Activated CD8-positive, alpha-beta memory T cell treated with anti-CD3 and anti-CD28 coated beads for 48 hours (primary cell): ENCODE data around the gene COLEC12.

Experiments
- DNase-seq, 3 experiments: peaks; one replicate each; pipeline ENCODE4 v3.0.0-alpha.2; 2020; ENCODE audit warnings: low read depth in 2 of 3, low spot score in 2 of 3

The COLEC12 gene

DNA sequence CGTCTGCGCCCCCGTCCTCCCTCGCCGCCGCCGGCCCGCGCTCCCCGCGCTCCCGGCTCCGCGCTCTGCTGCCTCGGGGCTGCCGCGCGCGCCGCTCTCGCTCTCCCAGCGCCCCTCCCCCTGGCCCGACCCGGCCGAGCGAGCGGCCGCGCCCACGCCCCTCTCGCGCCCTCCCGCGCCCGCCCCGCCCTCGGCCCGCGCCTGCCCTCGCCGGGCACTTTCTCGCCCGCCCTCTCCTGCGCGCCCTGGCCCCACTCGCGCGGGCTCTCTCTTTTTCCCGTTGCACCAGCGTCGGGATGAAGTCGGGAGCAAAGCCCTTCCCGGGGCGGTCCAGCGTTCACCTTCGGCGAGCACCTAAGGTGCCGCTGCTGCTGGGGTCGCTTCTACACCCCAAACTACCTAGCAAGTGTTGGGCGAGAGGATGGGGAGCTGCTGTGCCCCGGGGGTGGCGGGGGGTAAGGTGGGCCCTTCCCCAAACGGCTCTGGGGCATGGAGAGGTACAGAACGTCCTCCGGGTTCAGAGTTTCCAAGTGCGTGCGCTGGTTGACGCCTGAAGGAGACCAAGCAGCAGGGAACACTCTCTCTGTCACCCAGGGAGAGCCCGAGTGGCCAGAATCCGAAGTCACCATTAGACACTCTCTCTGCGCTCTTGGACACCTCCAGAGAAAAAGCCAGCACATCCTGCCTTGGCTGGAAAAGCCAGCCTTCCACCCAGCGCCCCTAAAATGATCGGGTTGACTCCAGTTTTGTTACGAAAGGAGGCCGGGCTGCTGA lies at the start of gene COLEC12:
Gene COLEC12 (minus strand): TSS at position 70 of the 774 bp plus-strand sequence. CDS start 187 bp downstream, outside the sequence.
- no peak for DNase-seq

DNA sequence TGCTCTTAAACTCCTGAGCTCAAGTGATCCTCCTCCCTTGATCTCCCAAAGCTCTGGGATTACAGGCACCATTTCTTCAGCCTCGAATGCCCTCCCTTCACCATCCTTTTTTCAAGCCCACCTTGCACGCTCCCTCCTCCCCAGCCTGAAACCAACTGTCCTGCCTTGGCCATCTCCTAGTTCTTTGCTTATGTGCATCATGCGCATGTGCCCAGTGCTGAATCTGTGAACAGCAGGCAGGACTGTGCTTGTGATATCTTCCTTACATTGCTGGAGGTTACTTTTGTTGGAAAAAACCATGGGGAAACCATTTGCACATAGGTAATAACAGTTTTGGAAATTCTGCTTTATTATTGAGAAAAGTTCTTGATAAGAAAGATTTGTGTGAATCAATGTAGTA lies 49.5 kb upstream of the COLEC12 start:
- no peak for DNase-seq

DNA sequence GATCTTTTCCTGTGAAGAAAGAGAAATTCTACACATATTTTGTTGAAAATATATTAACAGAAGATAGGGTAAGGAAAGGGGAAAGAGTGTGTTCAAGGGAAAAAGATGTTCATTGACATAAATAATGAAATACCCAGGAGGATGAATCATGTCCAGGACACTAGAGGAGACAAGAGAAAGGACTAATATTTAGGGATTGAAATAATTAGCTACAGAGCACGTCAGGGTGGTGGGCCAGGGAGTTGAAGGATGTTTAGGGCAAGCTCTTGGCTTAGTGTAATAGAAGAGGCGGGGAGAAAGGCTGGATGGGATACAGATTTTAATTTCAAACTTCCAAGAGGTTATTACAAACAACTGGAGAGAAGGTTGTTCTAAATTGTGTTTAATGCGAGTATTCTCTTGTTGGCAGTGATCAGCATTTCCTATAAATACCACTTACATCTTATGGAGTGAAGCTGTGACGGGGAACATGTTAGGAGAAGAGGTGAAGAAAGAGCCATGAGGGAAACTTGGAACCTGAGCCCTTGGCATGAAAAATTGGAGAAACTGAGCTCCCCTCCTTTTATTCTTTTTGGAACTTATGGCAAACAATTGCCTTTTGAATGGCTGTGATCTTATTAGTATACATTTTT lies 43.1 kb upstream of the COLEC12 start:
- DNase-seq = no peak

DNA sequence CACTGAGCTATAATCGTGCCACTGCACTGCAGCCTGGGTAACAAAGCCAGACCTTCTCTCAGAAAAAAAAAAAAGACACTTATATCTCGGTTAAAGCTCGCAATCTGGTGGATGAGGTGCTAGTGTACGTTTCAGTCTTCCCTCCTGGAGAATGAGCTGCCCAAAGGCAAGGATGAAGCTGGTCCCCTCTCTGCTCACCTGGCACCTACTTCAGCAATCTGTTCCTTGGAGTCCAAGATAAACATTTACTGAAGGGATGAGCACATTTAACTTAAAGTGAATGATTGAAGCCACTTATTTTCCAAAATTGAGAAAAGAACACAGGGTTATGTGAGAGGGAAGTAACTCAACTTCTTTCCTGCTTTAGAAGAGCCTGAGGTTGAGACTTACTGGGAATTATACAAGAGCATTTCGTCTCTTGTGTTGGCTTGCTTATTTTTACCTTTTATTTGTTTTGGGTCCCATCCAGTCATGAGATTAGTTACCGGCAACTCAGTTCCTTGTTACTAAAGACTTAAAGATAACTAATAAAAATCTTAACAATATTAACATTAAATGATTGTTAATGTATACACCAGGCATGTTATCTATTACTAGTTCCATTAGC lies 33.6 kb upstream of the COLEC12 start:
- no peak for DNase-seq

DNA sequence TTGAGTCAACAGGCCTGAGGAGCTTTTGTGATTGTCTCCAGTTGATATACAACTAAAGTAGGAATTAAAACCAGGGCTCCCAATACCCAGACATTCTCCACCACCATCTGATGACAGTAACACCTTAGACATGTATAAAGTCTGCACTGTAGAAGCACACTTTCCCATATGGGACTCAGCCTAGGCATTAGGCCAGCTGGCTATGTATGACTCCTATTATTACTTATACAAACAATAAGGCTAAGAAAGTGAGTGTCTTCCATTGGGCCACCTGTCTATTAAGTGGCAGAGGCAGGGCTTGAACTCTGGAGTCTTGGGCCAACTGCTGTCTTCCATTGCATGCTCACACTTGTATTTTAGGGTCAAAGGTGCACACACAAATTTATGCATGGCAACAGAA lies 32.1 kb upstream of the COLEC12 start:
- DNase-seq = no peak

- no peak for DNase-seq
Measured at GRCh38 chr18:532018-532417, 31.5 kb upstream of the COLEC12 start.

DNA sequence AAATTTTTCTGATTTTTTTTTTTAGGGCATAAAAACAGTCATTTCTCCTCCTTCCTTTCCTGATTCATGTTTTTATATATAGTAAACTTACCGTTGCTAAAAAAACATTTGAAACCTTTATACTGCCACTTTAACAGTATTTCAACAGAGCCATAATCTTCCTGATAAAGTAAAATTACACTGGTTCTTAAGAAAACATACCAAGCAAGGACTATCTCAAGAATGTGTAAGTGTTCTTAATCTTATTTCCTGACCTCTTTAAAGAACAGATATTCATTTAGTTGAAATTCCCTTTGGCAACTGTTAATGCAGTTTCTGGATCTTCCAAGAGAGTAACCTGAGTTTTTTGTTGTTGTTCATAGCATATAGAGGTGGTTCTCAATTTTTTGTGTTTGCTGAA lies 26.6 kb upstream of the COLEC12 start:
- no peak for DNase-seq

DNA sequence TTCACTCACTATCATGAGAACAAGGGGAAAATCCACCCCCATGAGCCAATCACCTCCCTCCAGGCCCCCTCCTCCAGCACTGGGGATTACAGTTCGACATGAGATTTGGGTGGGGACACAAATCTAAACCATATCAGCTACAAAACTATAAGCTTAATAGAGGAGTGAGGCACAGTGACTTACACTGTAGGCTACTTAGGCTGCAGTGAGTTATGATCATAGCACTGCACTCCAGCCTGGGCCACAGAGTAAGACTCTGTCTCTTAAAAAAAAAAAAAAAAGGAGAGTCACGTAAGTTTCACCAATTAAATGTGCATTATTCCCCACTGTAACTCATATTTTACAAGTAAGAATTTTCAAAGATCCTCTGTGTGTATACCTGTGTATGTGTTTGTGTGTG lies 26.2 kb upstream of the COLEC12 start:
- no peak for DNase-seq

DNA sequence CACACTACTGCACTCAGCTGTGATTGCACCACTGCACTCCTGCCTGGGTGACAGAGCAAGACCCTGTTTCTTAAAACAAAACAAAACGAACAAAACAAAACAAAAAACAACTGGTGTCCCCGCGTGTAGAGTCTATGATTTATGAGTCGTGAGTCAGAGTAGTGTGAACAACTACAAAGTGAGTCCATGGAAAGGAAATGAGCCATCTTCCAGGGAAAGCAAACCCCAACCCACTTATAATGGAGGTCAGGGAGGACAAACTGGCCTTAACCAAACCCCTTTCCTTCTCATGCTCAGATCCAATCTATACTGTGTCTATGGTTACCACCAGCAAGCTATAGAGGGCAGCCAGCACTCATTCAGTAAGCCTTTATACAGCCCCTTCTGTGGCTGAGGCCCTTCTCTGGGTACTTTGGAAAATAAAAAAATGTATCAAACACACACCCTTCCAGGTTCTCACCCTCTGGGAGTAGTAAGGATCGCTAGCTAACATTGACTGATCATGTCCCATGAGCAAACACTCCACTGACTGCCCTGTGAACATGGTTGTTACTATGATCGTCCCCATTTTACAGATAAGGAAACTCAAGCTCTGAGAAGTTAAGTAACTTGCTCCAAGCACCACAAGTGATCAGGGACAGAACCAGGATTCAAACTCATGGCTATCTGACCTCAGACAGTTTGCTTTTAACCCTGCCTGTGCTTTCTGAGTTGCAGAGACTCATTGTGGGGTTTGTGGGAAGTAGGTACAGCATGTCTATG lies 24.7 kb upstream of the COLEC12 start:
- DNase-seq = no peak

- no peak for DNase-seq
Measured at GRCh38 chr18:524466-524865, 24.0 kb upstream of the COLEC12 start.

DNA sequence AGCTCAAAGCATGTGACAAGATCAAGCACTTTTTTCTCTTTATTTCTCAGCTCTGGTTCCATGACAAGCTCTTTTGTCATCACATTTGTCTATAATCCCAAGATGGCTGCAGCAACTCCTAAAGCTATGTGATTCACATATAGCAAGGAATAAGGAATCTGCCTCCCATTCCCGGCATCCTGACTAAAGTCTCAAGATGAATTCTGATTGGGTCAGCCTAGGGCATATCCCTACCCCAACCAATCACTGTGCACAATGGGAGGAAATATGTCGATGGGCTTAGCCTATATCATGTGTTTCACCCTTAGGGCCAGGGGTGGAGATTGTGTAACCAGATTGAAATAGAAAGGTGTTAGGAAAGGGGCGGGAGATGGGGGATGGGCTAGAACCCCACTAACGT lies 23.1 kb upstream of the COLEC12 start:
- DNase-seq = no peak

GRCh38 chr18:519019-519879 lies 18.7 kb upstream of the COLEC12 start:
- DNase-seq = no peak

- no peak for DNase-seq
Measured at GRCh38 chr18:518081-518480, 17.6 kb upstream of the COLEC12 start.

DNA sequence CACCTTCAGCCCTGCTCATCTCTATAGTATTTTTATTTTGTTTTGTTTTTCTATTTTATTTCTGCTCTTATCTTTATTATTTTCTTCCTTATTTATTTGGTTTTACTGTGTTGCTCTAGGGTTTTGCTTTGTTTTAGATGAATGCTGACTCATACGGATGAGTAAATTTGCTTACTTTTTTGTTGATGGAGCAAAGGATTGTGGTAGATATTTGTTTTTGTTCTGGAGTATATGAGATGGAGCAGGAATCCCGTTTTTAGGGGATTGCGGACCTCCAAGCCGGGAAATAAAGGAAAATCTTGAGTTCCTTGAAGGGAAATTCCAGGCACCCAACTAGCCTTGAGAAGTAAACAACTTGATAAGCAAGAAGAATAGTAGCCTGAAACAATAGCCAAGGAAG lies 15.3 kb upstream of the COLEC12 start:
- no peak for DNase-seq

DNA sequence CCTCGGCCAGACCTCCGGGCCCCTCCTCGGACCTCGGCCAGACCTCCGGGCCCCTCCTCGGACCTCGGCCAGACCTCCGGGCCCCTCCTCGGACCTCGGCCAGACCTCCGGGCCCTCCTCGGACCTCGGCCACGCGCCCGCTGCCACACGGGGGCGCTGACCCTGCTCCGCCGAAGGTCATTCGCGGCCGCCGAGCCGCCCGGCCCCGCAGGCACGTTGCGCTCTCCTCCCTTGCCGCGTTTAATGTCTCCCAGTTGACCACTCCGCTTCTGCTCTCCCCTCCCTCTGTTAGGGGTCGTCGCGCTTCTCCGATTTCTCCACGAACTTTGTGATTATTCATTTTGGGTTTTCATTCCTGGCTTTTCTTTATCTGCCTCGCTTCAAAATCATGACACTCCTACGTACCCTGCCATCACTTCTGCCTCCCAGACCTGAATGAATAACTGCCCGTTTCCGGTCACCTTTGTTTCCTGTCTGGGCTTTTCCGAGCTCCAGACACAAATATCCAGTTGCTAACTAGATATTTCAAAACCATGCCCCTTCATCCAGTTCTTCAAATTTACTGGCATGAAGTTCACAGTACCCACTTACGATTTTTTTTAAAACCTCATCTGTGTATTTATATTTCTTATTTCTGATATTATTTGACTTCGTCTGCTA lies 14.8 kb upstream of the COLEC12 start:
- DNase-seq = no peak

GRCh38 chr18:513826-514530 lies 13.5 kb upstream of the COLEC12 start:
- no peak for DNase-seq

GRCh38 chr18:512957-513356 lies 12.5 kb upstream of the COLEC12 start:
- DNase-seq = no peak

DNA sequence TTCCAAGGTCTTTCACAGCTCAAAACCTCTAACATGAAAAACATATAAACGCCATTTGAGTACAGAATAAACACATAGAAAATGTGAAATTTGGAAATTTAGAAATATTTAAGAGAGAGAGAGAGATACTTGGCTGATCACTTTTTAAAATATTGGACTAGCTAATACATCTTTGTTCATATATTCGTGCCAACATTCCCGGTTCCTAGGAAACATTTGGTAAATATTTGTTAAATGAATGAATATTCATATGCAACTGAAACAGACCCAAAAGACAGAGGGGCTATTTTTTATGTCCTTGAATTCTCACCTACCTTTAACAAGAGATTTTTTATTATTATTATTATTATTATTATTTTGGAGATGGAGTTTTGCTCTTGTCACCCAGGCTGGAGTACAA lies 8.3 kb upstream of the COLEC12 start:
- no peak for DNase-seq

- DNase-seq = no peak
Measured at GRCh38 chr18:507636-508035, 7.1 kb upstream of the COLEC12 start.

DNA sequence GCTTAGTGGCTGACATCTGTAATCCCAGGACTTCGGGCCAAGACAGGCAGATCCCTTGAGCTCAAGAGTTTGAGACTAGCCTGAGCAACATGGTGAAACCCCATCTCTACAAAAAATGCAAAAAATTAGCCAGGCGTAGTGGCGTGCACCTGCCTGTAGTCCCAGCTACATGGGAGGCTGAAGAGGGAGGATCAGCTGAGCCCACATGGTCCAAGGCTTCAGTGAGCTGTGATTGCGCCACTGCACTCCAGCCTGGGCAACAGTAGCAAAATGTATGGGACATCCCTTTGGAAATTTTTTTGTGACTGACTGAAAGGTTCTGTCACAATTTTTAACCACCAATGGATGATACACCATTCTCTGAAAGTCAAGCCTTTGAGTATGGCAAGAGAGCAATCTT lies 6.3 kb upstream of the COLEC12 start:
- no peak for DNase-seq
